ENCODE results near the gene ZBTB7A.
A peak's percentile ranks its signal among the peaks of the same experiment; 100 is the strongest.

Gene ZBTB7A

GRCh38 chr19:4067396-4068046 is 822 bp upstream of the ZBTB7A start:
- peak; percentile 81 for DNase-seq (ENCODE audit: low spot score)

- no peak for DNase-seq (ENCODE audit: low spot score)
Measured at GRCh38 chr19:4066176-4066606, 508 bp downstream of the ZBTB7A start.

DNA sequence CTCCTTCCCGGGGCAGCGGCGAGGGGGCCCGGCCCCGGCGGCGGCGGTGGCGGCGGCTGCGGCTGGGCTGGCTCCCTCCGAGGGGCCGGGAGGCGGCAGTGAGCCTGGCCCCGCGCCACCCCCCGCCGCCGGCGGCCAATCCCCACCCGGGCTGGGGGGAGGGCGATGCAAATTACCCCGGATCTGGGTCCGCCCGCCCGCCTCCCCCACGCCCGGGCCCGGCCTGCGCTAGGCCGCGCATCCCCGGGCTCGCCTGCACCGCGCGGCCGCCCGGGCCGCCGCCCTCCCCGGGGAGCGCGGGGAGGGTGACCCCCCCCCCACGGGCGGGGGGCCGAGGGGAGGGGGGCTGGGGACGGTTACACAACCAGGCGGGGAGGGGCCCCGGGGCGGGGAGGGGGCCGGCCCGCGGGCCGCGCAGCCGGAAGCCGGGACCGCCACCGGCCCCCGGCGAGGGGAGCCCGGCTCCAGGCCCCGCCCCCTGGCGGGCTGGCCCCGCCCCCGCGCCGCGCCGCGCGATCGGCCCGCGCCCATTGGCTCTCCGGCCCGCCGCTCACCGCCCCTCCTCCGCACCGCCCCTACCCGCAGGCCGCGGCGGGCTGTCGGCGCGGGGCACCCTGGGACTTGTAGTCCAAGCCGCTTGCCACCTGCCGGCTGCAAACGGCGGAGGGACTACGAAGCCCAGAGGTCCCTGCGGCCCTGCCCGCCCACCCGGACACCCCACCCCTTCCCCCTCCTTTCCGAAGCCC is 1.1 kb downstream of the ZBTB7A start:
- peak; percentile 99 for DNase-seq (ENCODE audit: low spot score)

DNA sequence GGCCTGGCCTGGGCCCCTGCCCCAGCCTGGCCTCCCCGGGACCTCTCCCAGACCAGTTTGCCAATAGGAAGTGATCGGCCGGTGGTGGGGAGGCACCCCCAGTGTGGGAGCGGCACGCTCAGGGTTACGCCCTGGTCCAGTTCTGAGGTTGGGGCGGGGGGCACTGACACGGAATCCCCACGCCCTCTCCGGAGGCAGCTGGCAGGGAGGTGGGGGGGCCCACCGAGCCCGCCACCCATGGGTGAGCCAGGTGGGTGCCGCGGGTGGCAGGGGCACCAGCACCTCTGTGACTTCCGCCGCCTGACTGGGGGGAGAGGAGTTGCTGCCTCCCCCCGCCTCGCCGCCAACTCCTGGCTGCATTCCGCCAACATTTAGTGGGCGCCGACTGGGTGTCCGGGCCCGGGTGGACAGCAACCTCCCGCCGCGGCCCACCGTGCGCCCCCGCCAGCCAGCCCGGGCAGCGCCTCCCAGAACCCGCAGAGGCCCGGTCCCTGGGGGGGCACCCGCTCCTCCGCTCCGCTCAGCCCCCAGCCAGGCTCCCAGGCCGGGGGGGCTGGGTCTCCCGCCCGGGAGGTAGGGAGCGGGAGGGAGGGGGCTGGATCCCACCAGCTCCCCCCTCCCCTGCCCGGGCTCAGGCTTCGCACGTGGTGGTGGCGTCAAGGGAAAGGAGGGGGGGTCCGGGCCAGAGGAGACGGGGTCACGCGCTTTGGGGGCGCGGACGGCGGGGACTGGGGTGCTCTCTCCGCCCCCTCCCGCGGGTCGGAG is 2.0 kb downstream of the ZBTB7A start:
- DNase-seq (ENCODE audit: low spot score), result peak; percentile 65

GRCh38 chr19:4064149-4064495 is 2.6 kb downstream of the ZBTB7A start:
- DNase-seq (ENCODE audit: low spot score), result no peak

- no peak for DNase-seq (ENCODE audit: low spot score)
Measured at GRCh38 chr19:4063369-4064148, 3.1 kb downstream of the ZBTB7A start.

DNA sequence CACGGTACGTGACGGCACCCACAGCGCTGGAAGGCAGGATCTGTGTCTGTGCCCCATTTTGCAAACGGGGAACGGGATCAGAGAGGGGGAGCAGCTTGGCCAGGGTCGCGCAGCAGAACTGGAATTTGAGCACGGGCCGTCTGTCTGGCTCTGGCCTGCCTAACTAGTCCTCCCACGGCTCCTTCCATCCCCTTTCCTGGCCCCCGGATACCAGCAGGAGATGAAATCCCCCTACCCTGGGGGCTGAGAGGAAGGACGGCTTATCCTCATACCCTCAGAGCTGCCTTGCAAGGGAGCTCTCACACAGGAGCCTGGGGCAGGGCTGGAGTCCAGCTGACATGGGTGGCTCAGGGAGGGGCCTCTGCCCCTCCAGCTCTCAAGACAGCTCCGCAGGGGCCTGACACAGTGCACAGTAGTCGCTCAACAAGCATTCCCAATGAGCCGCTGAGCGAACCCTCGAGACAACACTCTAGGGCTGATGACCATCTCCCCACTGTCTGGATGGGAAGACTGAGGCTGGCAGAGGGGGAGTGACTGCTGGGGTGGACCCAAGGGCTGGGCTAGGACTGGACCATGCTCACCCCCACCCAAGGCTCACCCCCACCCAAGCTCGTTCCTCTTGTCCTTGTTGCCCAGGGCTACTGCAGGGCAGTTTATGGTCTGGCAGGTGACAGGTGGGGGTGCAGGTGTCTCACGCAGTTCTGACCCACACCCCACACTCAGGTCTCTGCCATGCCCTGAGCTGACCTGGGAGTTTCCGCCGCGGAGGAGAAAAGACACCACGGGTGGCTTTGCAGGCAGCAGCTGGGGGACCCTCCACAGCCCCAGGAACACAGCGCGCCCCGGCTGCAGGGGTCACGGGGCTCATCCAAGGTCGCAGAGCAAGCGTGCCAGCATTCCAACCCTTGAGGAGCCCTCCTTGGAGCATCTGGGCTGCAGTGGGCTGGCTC is 4.0 kb downstream of the ZBTB7A start:
- DNase-seq (ENCODE audit: low spot score), result no peak

GRCh38 chr19:4061683-4062418 is 4.8 kb downstream of the ZBTB7A start:
- no peak for DNase-seq (ENCODE audit: low spot score)

GRCh38 chr19:4061178-4061682 is 5.5 kb downstream of the ZBTB7A start:
- DNase-seq (ENCODE audit: low spot score), result no peak

GRCh38 chr19:4060621-4061177 is 6.0 kb downstream of the ZBTB7A start:
- no peak for DNase-seq (ENCODE audit: low spot score)

DNA sequence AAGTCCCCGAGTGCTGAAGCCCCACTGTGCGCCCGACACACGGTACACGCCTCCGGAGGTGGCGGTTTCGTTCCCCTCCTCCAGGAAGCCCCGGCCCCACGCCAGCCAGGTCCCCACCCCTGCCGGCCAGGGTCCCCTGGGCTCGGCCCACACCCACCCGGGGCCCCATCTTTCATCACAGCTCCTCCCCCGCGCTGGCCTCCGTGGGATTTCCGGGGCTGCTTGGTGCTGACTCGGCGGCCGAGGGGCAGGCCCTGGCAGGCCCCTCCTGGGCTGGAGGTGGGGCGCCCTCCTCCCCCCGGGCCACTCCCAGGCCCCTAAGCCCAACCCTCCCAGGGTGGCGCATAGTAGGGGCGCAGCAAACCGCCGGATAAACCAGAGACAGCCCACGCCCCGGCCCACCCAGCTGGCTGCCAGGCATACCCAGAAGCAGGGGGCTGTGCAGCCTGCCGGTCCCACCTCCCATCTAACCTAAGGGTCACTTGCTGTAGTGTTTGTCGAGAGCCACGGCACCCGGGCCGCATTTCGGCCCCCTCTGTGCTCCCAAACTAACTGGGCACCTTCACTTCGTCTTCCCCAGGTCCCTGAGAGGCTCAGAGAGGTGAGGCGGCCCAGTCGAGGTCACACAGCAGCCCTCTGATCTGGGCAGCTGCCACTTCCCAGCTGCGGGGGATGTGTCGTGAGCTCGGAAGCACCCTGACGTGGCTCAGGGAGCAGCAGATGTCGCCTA is 6.6 kb downstream of the ZBTB7A start:
- no peak for DNase-seq (ENCODE audit: low spot score)

DNA sequence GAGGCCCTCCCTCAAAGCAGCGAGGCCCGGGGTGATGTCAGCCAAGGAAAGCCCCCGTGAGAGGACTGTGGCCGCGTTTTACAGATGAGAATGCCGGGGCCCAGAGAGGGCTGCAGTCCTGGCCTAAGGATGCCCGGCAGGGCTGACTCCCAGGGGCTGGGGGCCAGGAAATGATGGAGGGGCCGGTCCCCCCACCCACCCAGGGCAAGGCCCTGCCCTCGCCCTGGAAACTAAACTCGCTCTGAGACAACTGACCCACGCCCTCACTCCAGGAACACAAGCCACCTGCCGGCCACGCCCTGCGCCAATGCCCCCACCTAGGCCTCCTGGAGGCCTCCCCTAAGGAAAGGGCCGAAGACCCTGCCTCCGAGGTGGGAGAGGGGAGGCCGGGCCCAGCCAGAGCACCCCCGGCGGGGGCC is 7.2 kb downstream of the ZBTB7A start:
- no peak for DNase-seq (ENCODE audit: low spot score)

DNA sequence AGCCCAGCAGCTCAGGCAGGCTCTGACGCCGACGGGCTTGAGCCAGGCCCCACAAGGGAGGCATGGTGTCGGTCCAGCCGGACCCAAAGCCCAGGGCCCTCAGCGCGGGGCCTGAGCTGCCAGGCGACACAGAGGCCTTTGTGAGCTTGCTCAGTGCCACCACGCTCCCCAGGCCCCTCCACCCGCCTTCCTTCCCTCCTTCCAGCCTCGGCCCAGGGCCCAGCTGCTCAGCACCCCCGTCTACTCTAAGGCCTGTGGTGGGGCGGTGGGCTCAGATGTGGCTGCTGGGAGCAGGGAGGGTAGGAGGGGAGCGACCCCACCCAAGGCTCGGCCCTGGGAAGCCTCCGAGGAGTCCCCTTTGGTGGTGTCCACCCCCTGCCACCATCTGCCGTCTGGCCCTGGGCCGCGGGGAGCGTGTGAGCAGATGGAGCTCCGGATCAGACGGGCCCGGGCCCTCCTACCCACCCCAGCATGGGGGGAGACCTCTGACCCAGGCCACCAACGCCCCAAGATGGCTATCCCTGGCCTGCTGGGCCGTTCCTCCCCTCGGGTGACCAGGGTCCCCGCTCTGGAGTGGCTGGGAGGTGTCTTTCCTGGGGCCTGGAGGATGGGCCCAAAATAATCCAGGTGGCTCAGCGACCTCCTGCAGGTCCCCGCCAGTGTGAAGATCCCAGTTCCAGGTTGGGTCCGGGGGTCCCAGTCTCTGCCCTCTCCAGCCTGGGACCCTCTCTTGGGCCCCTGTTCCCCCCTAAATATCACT is 7.8 kb downstream of the ZBTB7A start:
- DNase-seq (ENCODE audit: low spot score), result peak; percentile 85

DNA sequence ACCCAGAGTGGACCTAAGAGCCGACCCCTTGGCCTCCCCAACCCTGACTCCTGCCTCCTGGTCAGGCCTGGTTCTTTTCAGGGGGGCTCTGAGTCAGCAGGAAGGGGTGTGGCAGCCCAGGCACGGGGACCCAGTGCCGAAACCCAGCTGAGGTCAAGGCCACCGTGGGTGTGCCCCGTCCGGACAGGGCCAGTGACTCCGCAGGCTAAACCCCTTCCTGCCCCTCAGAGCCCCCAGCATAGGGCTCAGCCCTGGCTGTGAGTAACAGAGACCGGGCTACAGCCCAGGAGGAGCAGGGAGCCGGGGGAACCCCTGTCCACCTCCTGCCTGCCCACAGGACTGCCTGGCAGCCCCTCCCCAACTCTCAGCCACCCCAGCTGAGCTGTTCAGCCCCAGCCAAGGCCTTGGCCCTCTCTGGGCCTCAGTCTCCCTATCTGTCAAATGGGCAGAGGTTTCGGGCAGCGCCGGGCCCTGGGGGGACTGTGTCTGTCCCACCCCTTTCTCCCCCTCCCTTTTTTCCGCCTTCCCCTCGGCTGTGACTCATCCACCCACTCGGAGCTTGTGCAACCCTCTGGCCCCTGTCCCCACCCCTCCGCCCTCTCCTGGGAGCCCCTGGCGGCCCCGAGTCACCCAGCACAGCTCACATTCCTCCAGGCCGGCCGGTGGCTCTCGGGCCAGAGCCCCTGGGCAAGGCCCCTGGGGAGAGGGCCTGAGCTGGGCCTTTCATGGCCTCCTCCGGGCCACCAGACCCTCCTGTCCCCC is 8.6 kb downstream of the ZBTB7A start:
- no peak for DNase-seq (ENCODE audit: low spot score)

DNA sequence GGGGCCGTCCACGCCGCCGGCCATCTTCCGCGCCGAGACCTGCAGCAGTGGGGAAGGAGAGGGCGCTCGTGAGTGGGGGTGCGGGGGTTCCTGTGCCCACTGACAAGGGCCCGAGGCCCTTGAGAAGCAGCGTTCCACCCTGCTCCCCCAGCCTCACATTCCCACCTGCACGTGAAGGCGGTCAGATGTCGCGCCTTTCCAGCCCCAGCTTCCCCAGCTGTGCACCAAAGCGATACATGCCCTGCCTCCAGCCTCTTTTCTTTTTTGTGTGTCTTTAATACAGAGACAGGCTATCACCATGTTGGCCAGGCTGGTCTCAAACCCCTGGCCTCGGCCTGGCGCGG is 11.5 kb downstream of the ZBTB7A start:
- no peak for DNase-seq (ENCODE audit: low spot score)

GRCh38 chr19:4054441-4055208 is 12.1 kb downstream of the ZBTB7A start:
- DNase-seq (ENCODE audit: low spot score), result no peak
